Kidney (tissue), 14 donors: ENCODE data around the gene GMPPA. TPM values are rescaled to one million over a fixed set of nuclear protein-coding genes. Genes with fewer than 3 reads are reported as not detected.

Experiments
- DNase-seq, 5 donors: peaks; one replicate each; pipeline ENCODE4 v3.0.0-alpha.2; 2013 to 2020
- FAIRE-seq: peaks from 2 replicates; lab custom pipeline; 2012; peaks lifted over from hg19 to GRCh38; lab: Jason Lieb, UNC
- H3K27ac ChIP-seq, 2 donors: one replicate each; pipeline ENCODE4 v1.7.0; 2013; ENCODE audit warnings: low read depth in 2 of 2, low read length in 2 of 2, inconsistent platforms in 1 of 2
- H3K27me3 ChIP-seq: one replicate; pipeline ENCODE4 v1.7.1; 2013; ENCODE audit warnings: low read length, inconsistent platforms; ENCODE audit not compliant: control insufficient read depth, insufficient read depth
- H3K36me3 ChIP-seq, 3 donors: one replicate each; pipeline versions ENCODE4 v1.7.0 to v1.7.1; 2013; ENCODE audit warnings: low read length in 3 of 3, control low read depth in 1 of 3, inconsistent platforms in 1 of 3; ENCODE audit not compliant: insufficient read depth in 3 of 3, control insufficient read depth in 2 of 3
- H3K4me1 ChIP-seq, 3 donors: one replicate each; pipeline versions ENCODE4 v1.7.0 to v1.7.1; 2013; ENCODE audit warnings: low read length in 3 of 3, inconsistent platforms in 1 of 3, low read depth in 1 of 3; ENCODE audit not compliant: control insufficient read depth in 2 of 3, insufficient read depth in 2 of 3
- H3K4me3 ChIP-seq, 3 donors: one replicate each; pipeline versions ENCODE4 v1.7.0 to v1.8.1; 2013; ENCODE audit warnings: low read length in 3 of 3, control low read depth in 1 of 3, inconsistent platforms in 1 of 3
- H3K9ac ChIP-seq, 3 donors: one replicate each; pipeline versions ENCODE4 v1.7.0 to v1.7.1; 2013; ENCODE audit warnings: low read length in 3 of 3, control low read depth in 1 of 3, inconsistent platforms in 1 of 3
- H3K9me3 ChIP-seq, 3 donors: one replicate each; pipeline versions ENCODE4 v1.7.0 to v1.7.1; 2013; ENCODE audit warnings: low read length in 3 of 3, control low read depth in 1 of 3, inconsistent platforms in 1 of 3; ENCODE audit not compliant: control insufficient read depth in 2 of 3, insufficient read depth in 1 of 3
- intact Hi-C: fragments of 100-400 bp; cut with DNase I; formaldehyde crosslinking; loops from one replicate; pipeline ENCODE4 v1.11.1; 2022
- polyA plus RNA-seq: library from polyadenylated mRNA; stranded (reverse); fragments of 350-450 nt; fragmentation: Illumina TruSeq; extraction: RNeasy Lipid Tissue Mini Kit (QIAGEN cat#74804); gene quantifications from one replicate; pipeline ENCODE4 v1.2.3, GENCODE V29; 2014; ENCODE audit warnings: low read depth, low replicate concordance; ENCODE audit not compliant: insufficient read depth
- total RNA-seq: library from RNA; stranded (reverse); fragmentation: NEBNext Ultra II Directional; extraction: Animal tissue kit (Norgen Biotek cat#: 25700); gene quantifications from one replicate; pipeline ENCODE4 v1.2.1, GENCODE V29; 2021
- TF ChIP-seq, protein P1 (sequence below): IDR thresholded peaks from 3 replicates; pipeline ENCODE4 v1.5.1; 2012; ENCODE audit warnings: mild to moderate bottlenecking, moderate library complexity, borderline replicate concordance; ENCODE audit not compliant: insufficient read depth; ENCODE audit errors: extremely low read depth
- donor health status: control.
- donor health status: control.
- donor health status: control.
- donor health status: control.
- donor health status: control.
- donor health status: DM: yes; HTN: yes; CAD: no.
- donor health status: Normal renal cell carcinoma (clear cell type).

Gene GMPPA
- total and polyA plus RNA-seq, 2 donors from 2014 or later = 33.9 to 53.1 TPM

GRCh38 chr2:219521066-219521880 is 22.6 kb downstream of the GMPPA start:
- Histone ChIP-seq H3K27me3 (no peaks in the 10 kb centered on the region), H3K27ac (no peak overlapping the region), H3K4me3 (no peak overlapping the region), H3K9ac (no peak overlapping the region), H3K36me3 (no peaks in the 10 kb centered on the region), H3K4me1 (peaks cover 0 to 3% (median 0%) of the 10 kb centered on the region in 3 donors), H3K9me3 (no peaks in the 10 kb centered on the region)
- intact Hi-C loops = loop anchor here (10.0 kb wide), 1 partner anchor 46 kb away; no protein-coding TSS in a partner anchor
- peak in 3 of 5 donors; percentile 60 to 80 (median 77) for DNase-seq
- TF ChIP-seq, protein P1, sequence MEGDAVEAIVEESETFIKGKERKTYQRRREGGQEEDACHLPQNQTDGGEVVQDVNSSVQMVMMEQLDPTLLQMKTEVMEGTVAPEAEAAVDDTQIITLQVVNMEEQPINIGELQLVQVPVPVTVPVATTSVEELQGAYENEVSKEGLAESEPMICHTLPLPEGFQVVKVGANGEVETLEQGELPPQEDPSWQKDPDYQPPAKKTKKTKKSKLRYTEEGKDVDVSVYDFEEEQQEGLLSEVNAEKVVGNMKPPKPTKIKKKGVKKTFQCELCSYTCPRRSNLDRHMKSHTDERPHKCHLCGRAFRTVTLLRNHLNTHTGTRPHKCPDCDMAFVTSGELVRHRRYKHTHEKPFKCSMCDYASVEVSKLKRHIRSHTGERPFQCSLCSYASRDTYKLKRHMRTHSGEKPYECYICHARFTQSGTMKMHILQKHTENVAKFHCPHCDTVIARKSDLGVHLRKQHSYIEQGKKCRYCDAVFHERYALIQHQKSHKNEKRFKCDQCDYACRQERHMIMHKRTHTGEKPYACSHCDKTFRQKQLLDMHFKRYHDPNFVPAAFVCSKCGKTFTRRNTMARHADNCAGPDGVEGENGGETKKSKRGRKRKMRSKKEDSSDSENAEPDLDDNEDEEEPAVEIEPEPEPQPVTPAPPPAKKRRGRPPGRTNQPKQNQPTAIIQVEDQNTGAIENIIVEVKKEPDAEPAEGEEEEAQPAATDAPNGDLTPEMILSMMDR = peak; percentile 2
- no peak for FAIRE-seq

DNA sequence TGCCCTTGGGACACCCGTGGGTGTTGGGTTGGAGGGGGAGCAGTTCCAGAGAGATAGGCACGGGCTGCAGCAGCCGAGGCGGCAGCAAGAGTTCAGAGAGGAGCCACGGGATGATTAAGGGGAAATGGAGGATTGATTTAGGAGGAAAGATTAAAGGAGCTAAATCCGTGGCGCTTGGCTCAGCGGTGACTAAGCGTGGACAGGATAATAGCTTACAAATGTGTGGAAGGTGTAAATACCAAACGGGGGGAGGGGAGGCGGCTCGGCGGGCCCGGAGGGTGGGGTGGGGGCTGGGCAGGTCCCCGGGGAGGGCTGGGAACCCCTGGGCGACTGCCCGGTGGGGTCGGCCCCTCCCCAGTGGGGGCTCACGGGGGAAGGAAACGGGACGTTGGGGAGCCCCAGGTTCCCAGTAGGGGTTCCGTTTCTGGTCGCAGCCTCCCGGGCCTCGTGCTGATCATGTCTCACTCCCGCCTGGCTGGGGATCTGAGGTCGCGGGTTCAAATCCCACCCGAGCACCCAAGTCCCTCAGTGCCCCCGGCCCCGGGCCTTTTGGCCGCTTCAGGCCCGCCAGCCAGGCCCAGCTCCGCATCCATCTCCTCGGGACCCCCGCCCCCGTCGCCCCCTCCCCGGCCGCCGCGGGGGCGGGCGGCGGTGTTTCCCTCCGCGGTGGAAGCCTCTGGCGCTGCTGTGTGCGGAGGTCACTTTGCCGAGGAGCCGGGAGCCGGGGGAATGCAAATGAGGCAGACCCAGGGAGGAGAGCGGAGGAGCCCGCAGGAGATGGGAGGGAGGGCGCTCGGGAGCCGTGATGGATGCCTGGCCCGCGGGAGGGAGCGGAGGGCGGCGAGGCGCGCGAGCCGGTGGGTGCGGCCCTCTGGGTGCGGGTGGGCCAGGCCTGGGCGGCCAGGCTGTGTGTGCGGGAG is 23.7 kb downstream of the GMPPA start:
- Histone ChIP-seq H3K4me3 (no peak overlapping the region), H3K4me1 (peaks cover 0 to 3% (median 0%) of the 10 kb centered on the region in 3 donors), H3K36me3 (no peaks in the 10 kb centered on the region), H3K27ac (no peak overlapping the region), H3K27me3 (no peaks in the 10 kb centered on the region), H3K9ac (no peak overlapping the region), H3K9me3 (no peaks in the 10 kb centered on the region)
- FAIRE-seq = no peak
- DNase-seq = peak in 4 of 5 donors; percentile 74 to 86 (median 79)
- TF ChIP-seq, protein P1 = no peak
- intact Hi-C loops = loop anchor here (10.0 kb wide), 1 partner anchor 48 kb away; no protein-coding TSS in a partner anchor

- FAIRE-seq (no peak), DNase-seq (peak in 3 of 5 donors; percentile 59 to 71 (median 62))
- TF ChIP-seq, protein P1 = no peak
- intact Hi-C loops = loop anchor here (10.0 kb wide), 1 partner anchor 48 kb away; no protein-coding TSS in a partner anchor
- H3K9me3 ChIP-seq = no peaks in the 10 kb centered on the region
- no peak overlapping the region for H3K9ac ChIP-seq
- H3K4me1 ChIP-seq = peaks cover 0 to under 1% (median 0%) of the 10 kb centered on the region in 3 donors
- H3K27me3 ChIP-seq = no peaks in the 10 kb centered on the region
- no peaks in the 10 kb centered on the region for H3K36me3 ChIP-seq
- H3K27ac ChIP-seq = no peak overlapping the region
- no peak overlapping the region for H3K4me3 ChIP-seq
Observed at GRCh38 chr2:219523031-219523671, 24.5 kb downstream of the GMPPA start.
